Panc1 (cell line): ENCODE measurements around the gene SKP1. TPM values are rescaled to one million over a fixed set of nuclear protein-coding genes. Genes with fewer than 3 reads are reported as not detected.

Experiments
- ATAC-seq: fragments of 200-7000 bp; cut with Tn5 transposase; 2 replicates; pipeline ENCODE4 v1.9.1; 2020; ENCODE audit warnings: mild to moderate bottlenecking, moderate library complexity
- BruUV-seq: library from RNA; stranded (reverse); fragments of 400-500 nt; replicated peaks from 2 replicates; lab custom pipeline; 2021; lab: Mats Ljungman, UMichigan
- CTCF ChIA-PET: fragments of 300-600 bp; sonication (Branson Sonifier 250); formaldehyde crosslinking; loops from one replicate; lab custom pipeline; 2022; ENCODE audit warnings: antibody characterized with exemption; lab: Charles Lee
- POLR2A ChIA-PET: fragments of 300-600 bp; sonication (Branson Sonifier 250); formaldehyde crosslinking; loops from one replicate; lab custom pipeline; 2022; ENCODE audit warnings: antibody characterized with exemption; lab: Charles Lee
- DNase-seq: peaks from one replicate; pipeline ENCODE4 v3.0.0-alpha.2; 2010; ENCODE audit warnings: low read depth, low spot score
- H3K27ac ChIP-seq: 2 replicates; pipeline ENCODE4 v1.5.1; 2011; ENCODE audit warnings: mild to moderate bottlenecking, low read length, inconsistent platforms
- H3K27me3 ChIP-seq: fragments of 200-500 bp; sonication (Bioruptor generic); 2 replicates; pipeline ENCODE4 v1.6.0; 2014; ENCODE audit warnings: low read length, inconsistent platforms; ENCODE audit not compliant: control insufficient read depth, insufficient read depth
- H3K36me3 ChIP-seq: fragments of 200-500 bp; sonication (Bioruptor generic); 2 replicates; pipeline ENCODE4 v1.5.1; 2014; ENCODE audit warnings: inconsistent platforms, mild to moderate bottlenecking, low read length, moderate library complexity; ENCODE audit not compliant: control insufficient read depth, insufficient read depth
- H3K4me1 ChIP-seq: 2 replicates; pipeline ENCODE4 v1.5.1; 2011; ENCODE audit warnings: inconsistent platforms, mild to moderate bottlenecking, low read length, moderate library complexity; ENCODE audit not compliant: control insufficient read depth, insufficient read depth
- H3K4me3 ChIP-seq, 2 experiments: 2 replicates each; pipeline ENCODE4 v1.5.1; 2011 to 2012; ENCODE audit warnings: low read depth in 2 of 2, low read length in 2 of 2, mild to moderate bottlenecking in 2 of 2, inconsistent platforms in 1 of 2, moderate library complexity in 1 of 2
- H3K9me3 ChIP-seq: fragments of 200-500 bp; sonication (Bioruptor generic); 2 replicates; pipeline ENCODE4 v1.5.1; 2014; ENCODE audit warnings: low read depth, mild to moderate bottlenecking, inconsistent platforms, low read length, moderate library complexity; ENCODE audit not compliant: control insufficient read depth, insufficient read depth
- CTCF ChIP-seq: fragments of 450-650 bp; IDR thresholded peaks from 2 replicates; pipeline ENCODE4 v1.5.1; 2017; ENCODE audit warnings: mild to moderate bottlenecking
- POLR2AphosphoS5 ChIP-seq: IDR thresholded peaks from 2 replicates; pipeline ENCODE4 v1.6.1; 2012; ENCODE audit warnings: mild to moderate bottlenecking, low read depth, low read length, moderate library complexity
- REST ChIP-seq, 2 experiments: IDR thresholded peaks; 2 replicates each; pipeline ENCODE4 v1.6.1; 2011 to 2012; ENCODE audit warnings: low read depth in 2 of 2, control low read depth in 1 of 2, low read length in 1 of 2, mild to moderate bottlenecking in 1 of 2, moderate library complexity in 1 of 2; ENCODE audit not compliant: insufficient read depth in 1 of 2
- SIN3A ChIP-seq: IDR thresholded peaks from 2 replicates; pipeline ENCODE4 v1.6.1; 2012; ENCODE audit warnings: low read depth, mild to moderate bottlenecking, low read length, moderate library complexity, borderline replicate concordance; ENCODE audit not compliant: insufficient read depth
- TCF7L2 ChIP-seq: IDR thresholded peaks from 2 replicates; pipeline ENCODE4 v1.6.1; 2011; ENCODE audit warnings: mild to moderate bottlenecking, low read depth, low read length, inconsistent platforms
- in situ Hi-C: cut with HindIII; loops from 2 replicates; pipeline ENCODE4 v1.10.0; 2016; ENCODE audit warnings: low sequenced_read_pairs, low pct_unique_long_range_greater_than_20kb
- intact Hi-C: fragments of 100-400 bp; cut with micrococcal nuclease; formaldehyde crosslinking; loops from one replicate; pipeline ENCODE4 v1.10.0; 2022; ENCODE audit not compliant: unreplicated experiment
- total RNA-seq: library from RNA; stranded (reverse); gene quantifications from one replicate; pipeline ENCODE4 v1.2.1, GENCODE V29; 2021; ENCODE audit not compliant: unreplicated experiment

The SKP1 gene
- total RNA-seq, 1 experiment from 2014 or later, result 301 TPM

GRCh38 chr5:134131578-134132350 lies 45.0 kb downstream of the SKP1 start:
- TF ChIP-seq POLR2AphosphoS5, result no peak; the same call in 1 of the 2 replicates
- ChIA-PET CTCF (no interaction called here), POLR2A (no interaction called here)
- no peak for ATAC-seq
- intact Hi-C loops, result no loop called here
- BruUV-seq, result no TSS peak
- Histone ChIP-seq H3K4me3 (no peak overlapping the region), H3K4me1 (peaks cover 24% of the 10 kb centered on the region), H3K27me3 (no peaks in the 10 kb centered on the region), H3K36me3 (no peaks in the 10 kb centered on the region), H3K9me3 (no peaks in the 10 kb centered on the region), H3K27ac (no peak overlapping the region)
- no peak for DNase-seq
- in situ Hi-C loops, result no loop called here

- no peak for TF ChIP-seq POLR2AphosphoS5
- TF ChIP-seq REST (IDR thresholded peaks at IDR 0.05; ENCODE audit: insufficient read depth in 1 of 2, low read depth in 2 of 2, low read length in 1 of 2), result no peak
- no peak for TF ChIP-seq CTCF
- no peak for TF ChIP-seq SIN3A
- no peak for TF ChIP-seq TCF7L2
- Histone ChIP-seq H3K4me3 (no peak overlapping the region), H3K9me3 (no peaks in the 10 kb centered on the region), H3K4me1 (peaks cover 21% of the 10 kb centered on the region), H3K36me3 (no peaks in the 10 kb centered on the region), H3K27ac (peak overlapping the region; percentile 3; the same call in 1 of the 2 replicates), H3K27me3 (no peaks in the 10 kb centered on the region)
- no peak for DNase-seq
- intact Hi-C loops (no loop called here), in situ Hi-C loops (no loop called here)
- POLR2A ChIA-PET, result no interaction called here
- CTCF ChIA-PET, result no interaction called here
- no TSS peak for BruUV-seq
- ATAC-seq, result no peak
Observed at GRCh38 chr5:134131165-134131564, 45.6 kb downstream of the SKP1 start.
